Measurements from ENCODE around the gene CEP290.

GRCh38 chr12:88163371-88163770 lies 21.5 kb upstream of the CEP290 start:
- no peak for TF ChIP-seq HNF4A (conservative IDR thresholded peaks at IDR 0.05)
- TF ChIP-seq YY1 (IDR thresholded peaks at IDR 0.05): no peak
- TF ChIP-seq CTCF (IDR thresholded peaks at IDR 0.05; ENCODE audit: low read depth, low read length, missing input control): no peak
- TF ChIP-seq MAX (IDR thresholded peaks at IDR 0.05): no peak
- no peak for TF ChIP-seq TAF1 (conservative IDR thresholded peaks at IDR 0.05)
- no peak for TF ChIP-seq RAD21 (IDR thresholded peaks at IDR 0.05)
- TF ChIP-seq, protein P1, sequence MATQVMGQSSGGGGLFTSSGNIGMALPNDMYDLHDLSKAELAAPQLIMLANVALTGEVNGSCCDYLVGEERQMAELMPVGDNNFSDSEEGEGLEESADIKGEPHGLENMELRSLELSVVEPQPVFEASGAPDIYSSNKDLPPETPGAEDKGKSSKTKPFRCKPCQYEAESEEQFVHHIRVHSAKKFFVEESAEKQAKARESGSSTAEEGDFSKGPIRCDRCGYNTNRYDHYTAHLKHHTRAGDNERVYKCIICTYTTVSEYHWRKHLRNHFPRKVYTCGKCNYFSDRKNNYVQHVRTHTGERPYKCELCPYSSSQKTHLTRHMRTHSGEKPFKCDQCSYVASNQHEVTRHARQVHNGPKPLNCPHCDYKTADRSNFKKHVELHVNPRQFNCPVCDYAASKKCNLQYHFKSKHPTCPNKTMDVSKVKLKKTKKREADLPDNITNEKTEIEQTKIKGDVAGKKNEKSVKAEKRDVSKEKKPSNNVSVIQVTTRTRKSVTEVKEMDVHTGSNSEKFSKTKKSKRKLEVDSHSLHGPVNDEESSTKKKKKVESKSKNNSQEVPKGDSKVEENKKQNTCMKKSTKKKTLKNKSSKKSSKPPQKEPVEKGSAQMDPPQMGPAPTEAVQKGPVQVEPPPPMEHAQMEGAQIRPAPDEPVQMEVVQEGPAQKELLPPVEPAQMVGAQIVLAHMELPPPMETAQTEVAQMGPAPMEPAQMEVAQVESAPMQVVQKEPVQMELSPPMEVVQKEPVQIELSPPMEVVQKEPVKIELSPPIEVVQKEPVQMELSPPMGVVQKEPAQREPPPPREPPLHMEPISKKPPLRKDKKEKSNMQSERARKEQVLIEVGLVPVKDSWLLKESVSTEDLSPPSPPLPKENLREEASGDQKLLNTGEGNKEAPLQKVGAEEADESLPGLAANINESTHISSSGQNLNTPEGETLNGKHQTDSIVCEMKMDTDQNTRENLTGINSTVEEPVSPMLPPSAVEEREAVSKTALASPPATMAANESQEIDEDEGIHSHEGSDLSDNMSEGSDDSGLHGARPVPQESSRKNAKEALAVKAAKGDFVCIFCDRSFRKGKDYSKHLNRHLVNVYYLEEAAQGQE (IDR thresholded peaks at IDR 0.05): no peak
